Measurements from ENCODE around the gene RAB37.

RAB37 gene

GRCh38 chr17:74744714-74745547, 7.9 kb downstream of the RAB37 start:
- TF ChIP-seq, protein P1, sequence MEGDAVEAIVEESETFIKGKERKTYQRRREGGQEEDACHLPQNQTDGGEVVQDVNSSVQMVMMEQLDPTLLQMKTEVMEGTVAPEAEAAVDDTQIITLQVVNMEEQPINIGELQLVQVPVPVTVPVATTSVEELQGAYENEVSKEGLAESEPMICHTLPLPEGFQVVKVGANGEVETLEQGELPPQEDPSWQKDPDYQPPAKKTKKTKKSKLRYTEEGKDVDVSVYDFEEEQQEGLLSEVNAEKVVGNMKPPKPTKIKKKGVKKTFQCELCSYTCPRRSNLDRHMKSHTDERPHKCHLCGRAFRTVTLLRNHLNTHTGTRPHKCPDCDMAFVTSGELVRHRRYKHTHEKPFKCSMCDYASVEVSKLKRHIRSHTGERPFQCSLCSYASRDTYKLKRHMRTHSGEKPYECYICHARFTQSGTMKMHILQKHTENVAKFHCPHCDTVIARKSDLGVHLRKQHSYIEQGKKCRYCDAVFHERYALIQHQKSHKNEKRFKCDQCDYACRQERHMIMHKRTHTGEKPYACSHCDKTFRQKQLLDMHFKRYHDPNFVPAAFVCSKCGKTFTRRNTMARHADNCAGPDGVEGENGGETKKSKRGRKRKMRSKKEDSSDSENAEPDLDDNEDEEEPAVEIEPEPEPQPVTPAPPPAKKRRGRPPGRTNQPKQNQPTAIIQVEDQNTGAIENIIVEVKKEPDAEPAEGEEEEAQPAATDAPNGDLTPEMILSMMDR (IDR thresholded peaks at IDR 0.05; ENCODE audit: low read length), result peak; percentile 98
- no peak for TF ChIP-seq EZH2 (IDR thresholded peaks at IDR 0.05; ENCODE audit: borderline replicate concordance, low read length)
- H3K9me2 ChIP-seq (ENCODE audit: low read depth, low read length), result no peaks in the 10 kb centered on the region
- H3K27me3 ChIP-seq (ENCODE audit: insufficient read depth, low read length), result no peaks in the 10 kb centered on the region
- H3K79me2 ChIP-seq (ENCODE audit: insufficient read depth, low read length), result no peaks in the 10 kb centered on the region
- H3F3A ChIP-seq (ENCODE audit: insufficient read depth, low read length), result no peaks in the 10 kb centered on the region
- no peak overlapping the region for H3K4me2 ChIP-seq (ENCODE audit: low read length)
- H3K9ac ChIP-seq (ENCODE audit: low read length), result no peak overlapping the region
- no peaks in the 10 kb centered on the region for H3K9me3 ChIP-seq (ENCODE audit: low read length)
- H3K27ac ChIP-seq (ENCODE audit: low read depth, low read length, poor library complexity, severe bottlenecking), result no peak overlapping the region
- H3K4me1 ChIP-seq (ENCODE audit: insufficient read depth, low read length, severe bottlenecking), result peaks cover 24% of the 10 kb centered on the region
- no peak overlapping the region for H3K4me3 ChIP-seq (ENCODE audit: low read depth, low read length, poor library complexity, severe bottlenecking)
- no peaks in the 10 kb centered on the region for H4K20me1 ChIP-seq (ENCODE audit: insufficient read depth, low read length)
- H2AFZ ChIP-seq (ENCODE audit: low read length), result no peak overlapping the region
- no peaks in the 10 kb centered on the region for H3K36me3 ChIP-seq (ENCODE audit: insufficient read depth, low read length)

- no peaks in the 10 kb centered on the region for H3K9me2 ChIP-seq (ENCODE audit: low read depth, low read length)
- no peaks in the 10 kb centered on the region for H3K27me3 ChIP-seq (ENCODE audit: insufficient read depth, low read length)
- H3K4me1 ChIP-seq (ENCODE audit: insufficient read depth, low read length, severe bottlenecking), result peaks cover 29% of the 10 kb centered on the region
- H4K20me1 ChIP-seq (ENCODE audit: insufficient read depth, low read length), result no peaks in the 10 kb centered on the region
- TF ChIP-seq, protein P1 (IDR thresholded peaks at IDR 0.05; ENCODE audit: low read length), result no peak
- TF ChIP-seq EZH2 (IDR thresholded peaks at IDR 0.05; ENCODE audit: borderline replicate concordance, low read length), result no peak
- H3K9me3 ChIP-seq (ENCODE audit: low read length), result no peaks in the 10 kb centered on the region
- no peak overlapping the region for H3K4me3 ChIP-seq (ENCODE audit: low read depth, low read length, poor library complexity, severe bottlenecking)
- no peak overlapping the region for H2AFZ ChIP-seq (ENCODE audit: low read length)
- H3K36me3 ChIP-seq (ENCODE audit: insufficient read depth, low read length), result no peaks in the 10 kb centered on the region
- no peaks in the 10 kb centered on the region for H3F3A ChIP-seq (ENCODE audit: insufficient read depth, low read length)
- no peak overlapping the region for H3K9ac ChIP-seq (ENCODE audit: low read length)
- no peak overlapping the region for H3K27ac ChIP-seq (ENCODE audit: low read depth, low read length, poor library complexity, severe bottlenecking)
- no peak overlapping the region for H3K4me2 ChIP-seq (ENCODE audit: low read length)
- no peaks in the 10 kb centered on the region for H3K79me2 ChIP-seq (ENCODE audit: insufficient read depth, low read length)
Observed at GRCh38 chr17:74745548-74746177, 8.6 kb downstream of the RAB37 start.

DNA sequence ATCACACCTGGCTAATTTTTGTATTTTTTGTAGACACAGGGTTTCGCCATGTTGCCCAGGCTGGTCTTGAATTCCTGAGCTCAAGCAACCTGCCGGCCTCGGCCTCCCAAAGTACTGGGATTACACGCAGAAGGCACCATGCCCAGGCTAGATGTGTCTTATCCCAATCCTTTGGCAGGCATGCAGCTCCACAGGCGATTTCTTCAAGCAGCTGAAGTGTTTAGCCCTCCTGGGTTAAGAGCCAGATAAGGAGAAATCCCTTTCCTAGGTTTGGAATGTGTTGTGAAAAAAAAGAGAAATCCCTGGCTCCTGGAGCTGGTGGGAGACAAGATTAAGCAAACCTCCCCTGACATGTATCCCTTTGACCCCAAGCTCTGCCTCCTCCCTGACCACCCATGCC, 9.3 kb downstream of the RAB37 start:
- Histone ChIP-seq H3K4me2 (ENCODE audit: low read length) (no peak overlapping the region), H3F3A (ENCODE audit: insufficient read depth, low read length) (no peaks in the 10 kb centered on the region), H2AFZ (ENCODE audit: low read length) (no peak overlapping the region), H3K9me3 (ENCODE audit: low read length) (no peaks in the 10 kb centered on the region), H3K27me3 (ENCODE audit: insufficient read depth, low read length) (no peaks in the 10 kb centered on the region), H3K4me1 (ENCODE audit: insufficient read depth, low read length, severe bottlenecking) (peaks cover 29% of the 10 kb centered on the region), H3K79me2 (ENCODE audit: insufficient read depth, low read length) (no peaks in the 10 kb centered on the region), H3K36me3 (ENCODE audit: insufficient read depth, low read length) (no peaks in the 10 kb centered on the region), H3K9ac (ENCODE audit: low read length) (no peak overlapping the region), H3K27ac (ENCODE audit: low read depth, low read length, poor library complexity, severe bottlenecking) (no peak overlapping the region), H3K9me2 (ENCODE audit: low read depth, low read length) (no peaks in the 10 kb centered on the region), H3K4me3 (ENCODE audit: low read depth, low read length, poor library complexity, severe bottlenecking) (no peak overlapping the region), H4K20me1 (ENCODE audit: insufficient read depth, low read length) (no peaks in the 10 kb centered on the region)
- TF ChIP-seq EZH2 (IDR thresholded peaks at IDR 0.05; ENCODE audit: borderline replicate concordance, low read length), result no peak
- TF ChIP-seq, protein P1 (IDR thresholded peaks at IDR 0.05; ENCODE audit: low read length), result no peak
